ENCODE results near the gene CRNN. TPM values are rescaled to one million over a fixed set of nuclear protein-coding genes. Genes with fewer than 3 reads are reported as not detected.

CRNN gene
- total RNA-seq, 6 experiments from 2014 or later, result not detected

GRCh38 chr1:152458384-152459185 is 44.5 kb upstream of the CRNN start:
- H3K9me3 Mint-ChIP-seq, result no peaks in the 10 kb centered on the region
- peak; percentile 73 for DNase-seq
- no peaks in the 10 kb centered on the region for H3K36me3 Mint-ChIP-seq (ENCODE audit: low read depth)
- H3K27ac Mint-ChIP-seq, result no peak overlapping the region
- no peak overlapping the region; the same call in 1 of the 2 replicates for H3K4me3 Mint-ChIP-seq
- peak; percentile 89 for TF ChIP-seq CTCF (IDR thresholded peaks at IDR 0.05)
- peaks cover 4% of the 10 kb centered on the region for H3K27me3 Mint-ChIP-seq (ENCODE audit: insufficient read depth)
- peaks cover 27% of the 10 kb centered on the region for H3K4me1 Mint-ChIP-seq (ENCODE audit: low read depth)

GRCh38 chr1:152457561-152457960 is 43.5 kb upstream of the CRNN start:
- no peaks in the 10 kb centered on the region for H3K9me3 Mint-ChIP-seq
- no peak for TF ChIP-seq CTCF (IDR thresholded peaks at IDR 0.05)

GRCh38 chr1:152457071-152457470 is 43.0 kb upstream of the CRNN start:
- no peaks in the 10 kb centered on the region for H3K36me3 Mint-ChIP-seq (ENCODE audit: low read depth)
- H3K9me3 Mint-ChIP-seq, result no peaks in the 10 kb centered on the region
- peaks cover 4% of the 10 kb centered on the region for H3K27me3 Mint-ChIP-seq (ENCODE audit: insufficient read depth)
- TF ChIP-seq CTCF (IDR thresholded peaks at IDR 0.05), result no peak
- no peak overlapping the region for H3K4me3 Mint-ChIP-seq
- H3K4me1 Mint-ChIP-seq (ENCODE audit: low read depth), result peaks cover 27% of the 10 kb centered on the region
- no peak overlapping the region for H3K27ac Mint-ChIP-seq
- DNase-seq, result no peak

More at GRCh38 chr1:152457561-152457960, 43.5 kb upstream of the CRNN start:
- no peak overlapping the region for H3K4me3 Mint-ChIP-seq
- peaks cover 27% of the 10 kb centered on the region for H3K4me1 Mint-ChIP-seq (ENCODE audit: low read depth)
- no peak overlapping the region for H3K27ac Mint-ChIP-seq
- H3K36me3 Mint-ChIP-seq (ENCODE audit: low read depth), result no peaks in the 10 kb centered on the region
- peaks cover 4% of the 10 kb centered on the region for H3K27me3 Mint-ChIP-seq (ENCODE audit: insufficient read depth)
- no peak for DNase-seq

GRCh38 chr1:152451254-152451653 is 37.2 kb upstream of the CRNN start:
- Mint-ChIP-seq H3K9me3 (no peaks in the 10 kb centered on the region), H3K36me3 (ENCODE audit: low read depth) (no peaks in the 10 kb centered on the region), H3K4me3 (no peak overlapping the region), H3K27ac (no peak overlapping the region), H3K27me3 (ENCODE audit: insufficient read depth) (peaks cover 3% of the 10 kb centered on the region; the same call in 1 of the 2 replicates), H3K4me1 (ENCODE audit: low read depth) (no peaks in the 10 kb centered on the region)
- TF ChIP-seq CTCF (IDR thresholded peaks at IDR 0.05), result peak; percentile 56
- no peak for DNase-seq

- H3K4me3 Mint-ChIP-seq, result no peak overlapping the region
Observed at GRCh38 chr1:152449661-152450060, 35.6 kb upstream of the CRNN start.

More at GRCh38 chr1:152449661-152450060, 35.6 kb upstream of the CRNN start:
- H3K36me3 Mint-ChIP-seq (ENCODE audit: low read depth), result no peaks in the 10 kb centered on the region
- H3K27ac Mint-ChIP-seq, result no peak overlapping the region
- H3K9me3 Mint-ChIP-seq, result no peaks in the 10 kb centered on the region
- no peak for TF ChIP-seq CTCF (IDR thresholded peaks at IDR 0.05)
- no peak for DNase-seq
- H3K4me1 Mint-ChIP-seq (ENCODE audit: low read depth), result no peaks in the 10 kb centered on the region
- peaks cover 3% of the 10 kb centered on the region; the same call in 1 of the 2 replicates for H3K27me3 Mint-ChIP-seq (ENCODE audit: insufficient read depth)

Data from HFFc6 (cell line).